Stimulated activated CD8-positive, alpha-beta memory T cell treated with anti-CD3 and anti-CD28 coated beads, Interleukin-4, amount 100 ng/mL, for 48 hours (primary cell): ENCODE results near the gene ATP6V1B1.

Experiments used
- DNase-seq: peaks from one replicate; pipeline ENCODE4 v3.0.0-alpha.2; 2020

ATP6V1B1 gene

DNA sequence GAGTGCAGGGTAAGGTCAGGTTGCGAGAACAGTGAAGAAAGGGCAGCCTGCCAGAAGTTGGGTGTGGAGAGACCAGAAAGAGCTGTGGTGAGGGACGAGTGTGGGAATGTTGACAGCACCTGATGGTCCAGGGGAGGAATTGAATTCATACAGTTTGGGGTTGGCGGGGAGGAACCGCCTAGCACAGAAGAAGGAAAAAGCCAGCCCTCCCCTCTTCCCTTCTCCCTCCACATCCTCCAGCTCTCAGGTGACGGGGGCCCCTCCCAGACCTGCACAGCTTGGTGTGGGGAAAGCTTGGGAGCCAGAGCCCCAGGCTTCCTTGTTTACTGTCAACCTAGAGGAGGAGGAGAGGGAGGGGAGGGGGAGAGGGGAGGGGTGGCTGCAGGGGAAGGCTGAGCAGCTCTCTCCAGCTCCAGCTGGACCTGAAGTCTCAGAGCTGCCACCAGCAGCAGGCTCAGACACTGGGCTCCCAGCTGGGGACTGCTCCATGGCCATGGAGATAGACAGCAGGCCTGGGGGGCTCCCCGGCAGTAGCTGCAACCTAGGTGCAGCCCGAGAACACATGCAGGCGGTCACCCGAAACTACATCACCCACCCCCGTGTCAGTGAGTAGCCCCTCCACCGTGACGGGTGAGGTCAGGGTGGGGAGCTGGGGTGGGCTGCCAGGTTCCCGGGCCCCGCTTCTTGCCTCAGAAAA, at the start of gene ATP6V1B1:
TSS of gene ATP6V1B1 (plus strand) at position 433 of the 697 bp plus-strand sequence. CDS start at position 488, 55 bp downstream.
- peak; percentile 14 for DNase-seq

DNA sequence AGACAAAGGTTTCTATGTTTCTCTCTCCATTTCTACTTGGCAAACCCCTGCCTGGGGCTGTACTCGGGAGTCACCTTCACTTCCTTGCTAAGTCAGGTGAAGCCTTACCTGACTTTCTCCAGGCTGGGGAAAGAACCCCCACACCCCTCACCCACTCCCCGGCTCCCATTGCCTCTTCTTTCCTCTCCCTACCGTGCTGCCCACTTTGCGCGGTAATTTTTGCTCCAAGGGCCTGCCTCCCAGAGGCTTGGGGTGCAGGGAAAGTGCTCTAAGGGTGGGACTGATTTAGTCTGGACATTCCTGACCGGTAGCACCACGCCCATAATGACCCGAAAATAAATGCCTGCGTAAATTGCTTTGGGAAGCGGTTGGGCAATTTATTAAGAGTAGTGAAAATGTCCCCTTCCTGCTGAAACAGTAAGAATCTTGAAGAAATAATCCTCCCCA, 49.1 kb upstream of the ATP6V1B1 start:
- DNase-seq = no peak

- no peak for DNase-seq
Observed at GRCh38 chr2:70887208-70887549, 48.5 kb upstream of the ATP6V1B1 start.

GRCh38 chr2:70887550-70888246, 48.0 kb upstream of the ATP6V1B1 start:
- DNase-seq = peak; percentile 70

GRCh38 chr2:70888366-70888922, 47.3 kb upstream of the ATP6V1B1 start:
- DNase-seq = no peak

DNA sequence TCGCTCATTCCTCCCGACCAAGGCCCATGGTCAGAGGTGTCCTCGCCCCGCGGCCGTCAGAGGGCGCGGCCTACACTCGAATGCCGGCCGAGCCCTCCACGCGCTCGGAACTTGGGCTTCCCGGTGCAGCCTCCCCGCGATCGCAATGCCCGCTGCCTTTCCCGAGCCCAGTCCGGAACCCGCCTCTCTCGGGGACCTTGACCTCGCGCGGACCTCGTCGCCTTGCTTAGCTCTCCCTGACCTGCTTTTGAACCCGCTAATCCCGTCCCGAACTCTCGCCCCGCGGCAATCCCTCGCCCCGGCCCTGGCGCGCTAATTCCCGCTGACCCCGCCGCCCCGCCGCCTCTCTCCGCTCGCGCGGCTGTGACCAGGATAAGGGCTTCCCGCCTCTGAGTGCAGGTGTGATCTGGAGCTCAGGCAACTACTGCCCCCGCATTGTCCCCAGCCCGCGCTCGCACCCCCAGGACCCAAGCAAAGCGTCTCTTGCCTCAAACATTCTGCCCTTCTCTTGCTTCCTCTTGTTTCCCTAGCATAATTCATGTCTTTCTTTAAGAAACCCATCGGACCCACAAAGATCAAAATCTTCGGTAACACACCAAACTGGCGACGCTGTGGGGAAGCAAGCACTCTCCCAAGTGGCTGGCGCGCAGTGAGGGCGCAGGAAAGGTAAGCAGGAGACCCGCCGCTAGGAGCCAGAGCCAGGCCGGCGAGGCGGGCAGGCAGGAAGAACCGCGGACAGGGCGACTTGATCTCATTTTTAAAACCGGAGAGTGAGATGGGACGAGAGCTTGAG, 46.6 kb upstream of the ATP6V1B1 start:
- DNase-seq = no peak

GRCh38 chr2:70889716-70890037, 46.0 kb upstream of the ATP6V1B1 start:
- no peak for DNase-seq

GRCh38 chr2:70890469-70891065, 45.1 kb upstream of the ATP6V1B1 start:
- no peak for DNase-seq

DNA sequence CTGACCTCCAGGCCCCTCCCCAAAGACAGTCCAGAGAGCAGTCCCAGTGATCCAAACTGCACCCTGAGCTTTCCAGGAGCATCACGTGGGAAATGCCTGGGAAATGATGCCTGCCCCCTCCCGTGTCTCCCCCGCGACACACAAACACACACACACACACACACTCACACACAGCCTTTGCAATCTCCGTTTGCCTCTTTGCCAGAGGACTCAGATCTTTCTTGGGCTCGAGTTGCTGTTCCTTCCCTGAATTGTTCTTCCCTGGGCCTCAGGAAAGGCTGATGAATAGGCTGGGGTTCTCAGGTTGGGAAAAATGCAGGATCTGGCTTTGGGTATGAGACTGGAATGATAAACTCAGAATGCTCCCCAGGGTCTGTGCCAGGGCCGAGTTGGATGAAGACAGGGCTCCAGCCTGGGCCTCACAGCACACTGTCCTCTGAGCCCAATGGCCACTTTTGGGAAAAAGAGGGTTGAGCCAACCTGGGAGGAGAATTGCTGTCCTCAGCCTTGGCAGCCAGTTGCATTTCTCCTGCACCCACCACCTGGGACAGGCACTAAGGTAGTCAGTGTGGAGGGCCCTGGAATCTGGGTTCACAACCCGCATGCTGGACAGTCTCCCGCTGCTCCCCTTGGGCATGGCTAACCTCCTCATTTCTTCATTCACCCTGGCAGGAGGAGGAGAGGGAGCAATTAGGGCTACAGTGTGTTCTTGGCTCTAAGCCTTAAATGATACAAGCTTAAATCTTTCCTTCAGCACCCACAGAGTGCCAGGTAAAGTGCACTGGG, 43.9 kb upstream of the ATP6V1B1 start:
- no peak for DNase-seq

- DNase-seq = no peak
Observed at GRCh38 chr2:70892750-70893149, 43.0 kb upstream of the ATP6V1B1 start.

- no peak for DNase-seq
Observed at GRCh38 chr2:70893186-70893585, 42.5 kb upstream of the ATP6V1B1 start.

- no peak for DNase-seq
Observed at GRCh38 chr2:70894765-70895164, 40.9 kb upstream of the ATP6V1B1 start.

DNA sequence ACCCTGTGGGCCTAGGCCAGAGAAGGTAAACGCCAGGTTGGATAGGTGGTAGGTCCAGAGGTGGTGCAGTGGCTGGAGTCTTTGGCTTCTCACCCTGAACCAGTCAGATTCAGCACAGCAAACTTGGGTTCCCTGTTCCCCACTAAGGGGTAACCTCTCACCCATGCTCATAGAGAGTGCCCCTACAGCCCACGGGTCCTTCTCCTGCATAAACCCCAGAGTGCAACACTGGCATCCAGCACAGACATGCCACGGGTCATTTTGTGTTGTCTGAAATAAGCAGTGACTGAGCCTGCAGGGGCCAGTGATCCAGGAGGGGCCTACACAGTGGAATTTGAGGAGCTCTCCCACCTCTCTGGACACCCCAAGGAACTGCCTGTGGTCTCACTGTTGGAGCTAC, 40.5 kb upstream of the ATP6V1B1 start:
- DNase-seq = no peak

- no peak for DNase-seq
Observed at GRCh38 chr2:70895998-70896764, 39.5 kb upstream of the ATP6V1B1 start.

DNA sequence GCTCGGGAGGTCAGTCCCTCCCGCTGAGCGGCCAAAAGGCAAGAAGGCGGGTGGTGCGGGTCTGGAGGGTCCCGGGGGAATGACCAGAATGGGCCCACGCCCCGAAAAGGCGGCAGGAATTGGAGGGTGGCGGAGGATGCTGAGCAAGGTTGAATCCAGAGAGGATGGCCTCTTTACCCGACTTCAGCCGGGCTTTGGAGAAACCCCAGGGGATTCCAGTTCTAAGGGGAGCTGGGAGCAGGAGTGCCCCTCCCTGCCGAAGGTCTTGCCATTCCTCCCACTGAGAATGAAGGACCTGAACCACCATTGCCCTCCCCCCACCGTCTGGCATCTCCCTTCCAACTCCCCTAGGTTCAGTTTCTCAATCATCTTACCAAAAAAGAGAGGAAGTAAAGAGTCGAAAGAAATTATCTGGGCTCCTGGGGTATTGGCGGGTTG, 38.9 kb upstream of the ATP6V1B1 start:
- no peak for DNase-seq

DNA sequence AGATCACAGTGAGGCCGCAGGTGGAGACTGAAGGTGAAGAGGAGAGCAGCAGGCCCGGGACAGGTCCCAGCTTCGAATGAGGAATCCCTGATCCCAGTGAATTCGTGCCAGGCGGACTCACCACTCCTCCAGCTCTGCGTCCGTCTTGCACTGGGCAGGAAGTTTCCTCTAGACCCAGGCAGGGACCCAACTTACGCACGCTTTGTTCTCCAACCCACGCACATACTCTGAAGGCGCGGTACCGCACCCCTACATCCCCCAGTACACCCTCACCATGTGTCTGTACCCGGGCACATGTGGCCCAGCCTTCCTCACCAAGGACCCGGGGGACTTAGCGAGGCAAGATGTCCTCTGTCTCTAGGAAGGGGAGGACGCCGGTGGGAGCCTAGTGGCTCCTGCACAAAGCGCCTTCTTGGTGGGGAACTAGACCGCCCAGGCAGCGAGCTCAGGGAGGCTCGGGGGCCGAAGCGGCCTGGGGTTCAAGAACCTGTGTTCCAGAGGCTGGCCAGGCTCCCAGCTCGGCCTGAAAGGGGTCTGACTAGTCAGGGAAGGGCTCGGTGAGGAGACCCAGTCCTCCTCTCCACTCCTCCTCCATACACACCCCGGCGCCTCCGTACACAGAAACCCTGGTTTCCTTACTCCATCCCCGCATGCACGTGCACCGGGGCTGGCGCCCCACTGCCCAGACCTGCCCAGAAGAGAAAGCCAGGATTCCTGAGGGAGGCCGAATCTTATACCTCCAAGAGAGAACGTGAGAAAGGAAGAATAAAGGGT, 38.3 kb upstream of the ATP6V1B1 start:
- DNase-seq = no peak

DNA sequence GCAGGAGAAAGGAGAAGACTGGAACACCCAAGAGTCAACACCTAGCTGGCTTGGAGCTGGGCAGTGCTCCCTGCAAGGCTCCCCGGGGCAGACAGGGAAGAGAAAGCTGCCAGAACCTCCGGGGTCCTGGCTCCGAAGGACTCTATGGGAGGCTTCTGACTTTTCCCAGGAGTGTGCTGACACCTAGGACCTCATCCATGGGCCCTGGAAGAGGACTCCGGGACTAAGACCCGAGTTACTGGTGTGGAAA, 37.8 kb upstream of the ATP6V1B1 start:
- DNase-seq = no peak

GRCh38 chr2:70898363-70899240, 37.1 kb upstream of the ATP6V1B1 start:
- no peak for DNase-seq

DNA sequence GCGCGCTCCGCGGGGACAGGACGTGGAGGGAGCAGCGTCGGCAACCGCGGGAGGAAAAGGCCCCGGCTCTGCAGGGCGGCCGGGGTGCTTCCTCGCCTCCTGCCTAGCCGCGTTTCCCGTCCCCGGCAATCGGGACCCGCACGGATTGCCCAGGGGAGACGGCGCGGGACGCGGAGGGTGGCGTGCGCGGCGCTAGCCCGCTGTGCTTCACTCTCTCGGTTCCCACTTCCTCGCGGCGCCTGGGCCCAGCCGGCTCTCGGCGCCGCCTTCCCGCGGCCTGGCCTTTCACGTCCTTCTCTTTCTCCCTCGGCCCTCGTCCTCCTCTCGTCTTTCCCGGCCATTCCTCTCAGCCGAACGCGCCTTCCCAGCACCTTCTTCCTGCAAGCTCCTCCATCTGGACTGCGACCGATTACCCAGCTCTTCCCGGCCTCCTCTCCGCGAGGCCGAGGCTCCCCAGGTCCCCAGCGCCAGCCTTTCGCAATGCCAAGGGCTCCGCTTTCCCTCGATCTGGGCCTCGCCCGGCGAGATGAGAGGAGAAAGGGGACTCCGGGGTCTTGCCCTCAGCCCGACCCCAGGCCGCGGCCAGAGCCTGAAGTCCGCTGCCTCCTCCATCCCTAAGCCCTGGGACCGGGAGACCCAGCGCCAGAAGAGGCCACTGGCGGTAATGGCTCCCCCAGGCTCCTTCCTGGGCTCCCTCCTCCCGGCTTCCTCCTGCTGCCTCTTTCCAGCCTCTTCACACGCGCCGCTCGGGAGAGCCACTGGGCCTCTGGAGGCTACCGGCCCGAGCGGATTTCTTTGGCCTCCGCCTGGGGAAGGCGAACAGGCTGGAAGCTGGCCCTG, 34.3 kb upstream of the ATP6V1B1 start:
- no peak for DNase-seq
